AG08396 (cell line): Measurements from ENCODE around the gene ARL5C.

Experiments used
- DNase-seq: peaks from one replicate; pipeline ENCODE4 v3.0.0; 2012; ENCODE audit warnings: low spot score, mixed read lengths

Gene ARL5C

DNA sequence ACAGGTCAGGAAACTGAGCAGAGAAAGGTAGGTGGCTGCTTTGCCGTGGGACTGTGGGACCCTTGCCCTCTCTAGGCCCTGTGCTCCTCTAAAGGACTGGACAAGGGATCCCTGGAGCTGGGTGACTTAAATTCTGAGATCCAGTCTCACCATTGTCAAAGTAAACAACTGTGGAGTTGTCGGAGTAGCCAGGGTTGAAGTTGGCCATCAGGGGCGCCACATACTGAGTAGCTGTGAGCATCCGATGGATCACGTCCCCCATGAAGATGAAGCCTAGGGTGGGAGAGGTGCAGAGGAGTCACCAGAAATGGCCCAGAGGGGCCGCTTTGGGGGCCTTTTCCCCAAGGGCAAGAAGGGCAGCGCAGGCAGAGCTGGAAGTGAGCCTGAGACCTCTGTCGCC lies 58.0 kb downstream of the ARL5C start:
- DNase-seq = no peak

DNA sequence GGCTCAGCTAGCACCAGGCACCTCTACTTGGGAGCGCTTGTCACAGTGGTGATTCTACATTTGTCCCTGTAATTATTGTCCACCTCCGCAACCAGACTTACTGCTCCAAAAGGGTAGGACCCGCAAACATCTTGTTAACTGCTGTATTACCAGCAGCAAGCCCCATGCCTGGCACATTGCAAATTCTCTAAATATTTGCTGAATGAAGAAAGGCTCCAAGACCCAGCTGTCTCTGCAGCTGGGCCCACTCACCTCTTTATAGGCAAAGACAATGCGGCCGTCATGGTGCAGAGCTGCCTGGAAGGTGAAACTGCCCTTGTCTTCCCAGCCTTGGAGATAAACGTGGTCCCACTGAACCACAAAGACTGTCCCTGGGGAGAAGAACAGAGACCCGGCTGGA lies 58.8 kb downstream of the ARL5C start:
- no peak for DNase-seq
